RPMI8226 (cell line): ENCODE measurements around the gene PRKAG2.
A peak's percentile ranks its signal among the peaks of the same experiment; 100 is the strongest.

Experiments used
- DNase-seq: peaks from one replicate; pipeline ENCODE4 v3.0.0-alpha.2; 2015

Gene PRKAG2

GRCh38 chr7:151719897-151720242, 157.0 kb downstream of the PRKAG2 start:
- DNase-seq, result no peak

GRCh38 chr7:151719031-151719896, 157.7 kb downstream of the PRKAG2 start:
- DNase-seq, result no peak

GRCh38 chr7:151717918-151718317, 159.0 kb downstream of the PRKAG2 start:
- no peak for DNase-seq

GRCh38 chr7:151717415-151717814, 159.5 kb downstream of the PRKAG2 start:
- no peak for DNase-seq

- DNase-seq, result no peak
Observed at GRCh38 chr7:151716323-151716722, 160.6 kb downstream of the PRKAG2 start.

DNA sequence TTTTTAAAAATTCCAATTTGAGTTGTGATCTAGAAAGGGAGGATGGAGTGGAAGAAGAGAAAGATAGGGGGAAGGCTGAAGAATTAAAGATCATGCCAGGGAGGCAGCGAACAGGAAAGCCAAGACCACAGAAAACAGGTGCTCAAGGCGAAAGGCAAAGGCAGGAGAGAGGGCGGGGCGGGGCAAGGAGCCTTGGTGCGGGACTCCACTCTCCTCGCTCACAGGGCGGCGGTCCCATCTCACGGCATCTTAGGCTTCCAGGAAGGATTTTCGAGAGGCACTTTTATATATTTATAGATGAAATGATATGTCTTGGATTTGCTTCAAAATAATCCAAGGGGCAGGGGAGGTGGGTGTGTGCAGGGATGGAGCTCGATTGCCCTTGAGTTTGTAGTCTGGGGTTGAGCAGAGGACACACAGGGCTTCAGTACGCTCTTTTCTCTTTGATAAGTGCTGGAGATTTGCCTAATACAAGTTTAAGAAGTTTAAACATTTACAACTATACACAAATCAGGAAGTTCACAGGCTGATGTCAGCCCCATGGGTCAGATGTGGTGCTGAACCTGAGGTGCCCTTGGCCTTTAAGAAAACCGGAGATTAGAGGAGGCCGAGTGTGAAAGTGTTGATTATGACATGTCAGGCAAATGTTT, 161.1 kb downstream of the PRKAG2 start:
- DNase-seq, result no peak

- DNase-seq, result no peak
Observed at GRCh38 chr7:151714201-151714600, 162.7 kb downstream of the PRKAG2 start.

- no peak for DNase-seq
Observed at GRCh38 chr7:151712810-151713125, 164.1 kb downstream of the PRKAG2 start.

- no peak for DNase-seq
Observed at GRCh38 chr7:151711906-151712809, 164.8 kb downstream of the PRKAG2 start.

DNA sequence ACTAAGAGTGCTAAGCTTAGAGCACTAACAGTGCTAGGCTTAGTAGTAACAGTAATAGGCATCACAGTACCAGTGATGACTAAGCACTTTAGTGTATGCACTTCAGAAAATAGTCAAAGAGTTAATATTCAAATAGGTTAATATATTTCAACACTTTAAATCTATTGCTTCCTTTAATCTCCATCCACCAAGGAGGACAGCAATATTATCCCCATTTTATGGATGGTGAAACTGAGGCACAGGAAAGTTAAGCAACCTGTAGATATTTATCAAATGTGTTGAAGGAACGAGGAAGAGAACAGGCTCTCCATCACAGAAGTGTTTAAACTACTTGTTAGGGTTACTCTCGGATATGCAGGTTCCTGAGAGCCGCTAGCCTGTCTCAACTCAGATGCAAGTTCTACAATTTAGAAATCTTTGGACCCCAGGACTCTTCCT, 165.5 kb downstream of the PRKAG2 start:
- DNase-seq, result no peak

- no peak for DNase-seq
Observed at GRCh38 chr7:151710646-151711434, 166.1 kb downstream of the PRKAG2 start.

GRCh38 chr7:151710121-151710640, 166.7 kb downstream of the PRKAG2 start:
- no peak for DNase-seq

DNA sequence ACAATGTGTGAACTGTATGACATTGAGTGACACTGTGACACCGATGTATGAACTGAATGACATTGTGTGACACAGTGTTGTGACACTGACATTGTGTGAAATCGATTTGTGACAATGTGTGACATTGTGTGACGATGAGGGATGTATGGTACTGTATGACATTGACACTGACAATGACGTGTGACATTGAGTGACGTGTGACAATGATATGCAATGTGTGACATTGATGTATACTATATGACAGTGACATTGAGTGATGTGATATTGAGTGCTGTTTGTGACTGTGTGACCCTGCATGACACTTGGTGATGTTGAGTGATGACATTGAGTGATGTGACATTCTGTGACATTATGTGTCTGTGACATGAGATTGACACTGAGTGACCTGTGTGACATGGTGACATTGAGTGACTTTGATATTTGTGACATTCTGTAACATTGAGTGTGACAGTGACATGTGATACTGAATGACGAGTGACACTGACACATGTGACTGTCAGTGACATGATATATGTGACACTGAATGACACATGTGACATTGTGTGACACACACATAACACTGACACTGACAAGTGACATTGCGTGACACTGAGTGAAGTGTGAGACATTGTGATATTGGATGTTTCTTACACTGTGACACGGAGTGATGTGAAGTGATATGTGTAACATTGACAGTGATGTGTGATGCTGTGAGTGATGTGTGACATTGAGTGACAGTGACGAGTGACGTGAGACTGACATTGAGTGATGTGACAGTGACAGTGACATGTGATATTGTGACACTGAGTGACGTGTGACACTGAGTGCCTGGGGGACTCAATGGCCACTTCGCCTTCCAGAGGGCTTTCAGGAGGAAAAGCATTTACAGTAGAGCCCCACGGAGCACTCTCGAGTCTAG, 167.5 kb downstream of the PRKAG2 start:
- no peak for DNase-seq

- DNase-seq, result no peak
Observed at GRCh38 chr7:151708610-151709009, 168.3 kb downstream of the PRKAG2 start.

GRCh38 chr7:151707757-151708156, 169.2 kb downstream of the PRKAG2 start:
- no peak for DNase-seq

- no peak for DNase-seq
Observed at GRCh38 chr7:151707105-151707469, 169.8 kb downstream of the PRKAG2 start.

- DNase-seq, result no peak
Observed at GRCh38 chr7:151706277-151707104, 170.4 kb downstream of the PRKAG2 start.

DNA sequence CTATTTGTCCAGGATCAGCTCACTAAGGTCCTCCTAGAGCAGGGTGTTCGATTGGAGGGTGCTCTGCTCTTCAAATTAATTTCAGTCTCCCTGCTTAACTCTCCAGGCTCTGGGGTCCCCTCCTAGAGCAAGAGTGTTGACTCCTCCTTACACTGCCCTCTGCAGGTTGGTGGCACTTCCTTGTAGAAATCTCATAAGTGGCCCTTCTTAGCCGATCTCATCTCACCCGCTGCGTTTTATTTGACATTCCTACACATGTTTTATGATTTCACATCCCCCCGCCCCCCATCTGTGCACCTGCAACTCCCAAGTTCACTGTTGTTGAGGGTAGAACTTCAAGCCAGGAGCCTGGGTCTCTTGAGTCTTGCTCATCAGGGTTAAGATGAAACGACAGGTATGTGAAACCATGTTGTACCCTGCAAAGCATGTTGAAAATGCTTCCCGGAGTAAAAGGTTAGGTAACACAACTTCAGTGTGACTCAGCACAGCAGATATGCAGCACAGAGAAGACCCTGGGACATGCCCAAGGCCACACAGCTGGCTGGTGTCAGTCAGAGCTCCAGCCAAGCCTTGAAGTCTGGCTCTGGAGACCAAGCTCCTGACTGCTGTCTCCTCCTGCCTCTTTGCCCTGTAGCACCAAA, 171.2 kb downstream of the PRKAG2 start:
- peak; percentile 33 for DNase-seq

- no peak for DNase-seq
Observed at GRCh38 chr7:151704960-151705635, 171.8 kb downstream of the PRKAG2 start.
